NCI-H1105 treated with DMSO at 0.1 percent for 48 hours (cell line): ENCODE results near the gene CBS.
"Not testable (repeated sequence)": the region's sequence is repeated elsewhere in the genome, so short reads cannot be mapped to it uniquely, and the experiment has no call there.

Experiments
- DNase-seq: peaks from one replicate; lab custom pipeline; 2025; lab: John Stamatoyannopoulos, UW

The CBS gene

GRCh38 chr21:43075170-43076022 is at the start of gene CBS:
CBS (minus strand) TSS chr21:43075835; CDS start chr21:43072193, 3,642 bp downstream.
- not testable (repeated sequence) for DNase-seq

DNA sequence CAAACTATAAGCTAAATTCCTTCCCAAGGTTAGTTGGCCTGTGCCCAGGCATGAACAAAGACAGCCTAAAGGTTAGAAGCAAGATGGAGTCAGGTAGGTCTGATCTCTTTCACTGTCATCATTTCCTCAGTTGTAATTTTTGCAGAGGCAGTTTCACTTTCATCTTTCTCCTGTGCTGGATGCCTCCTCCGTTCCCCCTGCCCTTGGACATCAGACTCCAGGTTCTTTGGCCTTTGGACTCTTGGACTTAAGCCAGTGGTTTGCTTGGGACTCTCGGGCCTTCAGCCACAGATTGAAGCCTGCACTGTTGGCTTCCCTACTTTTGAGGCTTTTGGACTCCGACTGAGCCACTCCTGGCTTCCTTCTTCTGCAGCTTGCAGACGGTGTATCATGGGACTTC is 40.3 kb upstream of the CBS start:
- not testable (repeated sequence) for DNase-seq

GRCh38 chr21:43114483-43114882 is 38.8 kb upstream of the CBS start:
- not testable (repeated sequence) for DNase-seq

GRCh38 chr21:43109006-43109405 is 33.4 kb upstream of the CBS start:
- not testable (repeated sequence) for DNase-seq

- DNase-seq: not testable (repeated sequence)
Observed at GRCh38 chr21:43108177-43108576, 32.5 kb upstream of the CBS start.

GRCh38 chr21:43107794-43108137 is 32.1 kb upstream of the CBS start:
- not testable (repeated sequence) for DNase-seq

DNA sequence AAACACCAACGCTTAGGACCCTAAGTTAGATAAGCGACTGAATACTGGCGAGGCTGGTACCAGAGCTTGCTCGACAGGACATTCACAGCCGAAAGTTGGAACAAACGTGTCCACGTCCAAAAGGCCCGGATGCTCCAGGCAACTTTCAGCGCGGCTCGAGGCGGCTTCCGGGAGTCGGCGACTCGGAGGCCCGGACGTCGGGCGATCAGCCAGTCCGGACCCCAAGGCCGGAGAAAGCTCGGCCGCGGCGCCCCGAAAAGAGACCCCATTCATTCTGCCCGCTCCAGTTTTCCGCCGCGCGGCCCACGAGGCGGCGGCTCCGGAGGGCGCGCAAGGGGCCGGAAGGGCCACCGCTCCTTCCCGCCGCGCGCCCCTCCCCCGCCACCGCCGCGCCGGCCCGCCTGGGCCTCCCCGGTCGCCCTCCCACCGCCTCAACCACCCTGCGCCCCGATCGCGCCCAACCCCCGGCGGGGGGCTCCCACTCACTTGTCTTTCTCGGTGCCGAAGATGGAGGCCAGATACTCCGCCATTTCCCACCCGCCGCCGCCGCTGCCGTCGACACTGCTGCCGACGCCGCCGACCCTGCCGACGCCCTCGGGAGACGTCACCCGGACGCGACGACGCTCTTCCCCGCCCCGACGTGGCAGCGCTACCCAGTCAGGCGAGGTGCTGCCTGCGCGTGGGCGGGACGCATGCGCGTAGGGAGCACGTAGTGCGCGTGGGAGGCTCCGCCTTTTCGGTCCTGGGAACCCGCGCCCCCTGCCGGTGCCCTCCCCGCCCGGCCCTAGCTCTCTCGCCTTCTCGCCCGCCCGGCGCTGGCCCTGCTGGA is 31.5 kb upstream of the CBS start, which contains the start of gene U2AF1:
U2AF1 (minus strand) TSS at position 606 of the 829 bp plus-strand sequence; CDS start at position 530, 76 bp downstream.
- DNase-seq: not testable (repeated sequence)

DNA sequence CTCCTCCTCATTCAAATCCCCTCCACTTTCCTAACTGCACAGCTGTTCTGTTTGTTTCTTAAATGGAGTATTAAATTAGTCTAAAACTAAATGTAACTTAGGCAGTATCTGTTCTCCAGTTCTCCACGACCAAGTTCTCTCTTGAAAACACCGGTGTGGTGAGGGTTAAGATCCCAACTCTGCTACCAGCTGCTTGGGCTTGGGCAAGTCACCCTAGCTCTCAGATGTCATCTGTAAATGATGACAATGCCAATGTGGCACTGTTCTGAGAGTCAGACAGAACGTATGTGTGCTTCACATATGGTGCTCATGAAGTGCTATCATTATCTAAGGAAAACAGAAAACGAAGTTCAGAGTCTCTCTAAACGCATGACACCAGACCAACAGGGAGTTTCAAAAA is 29.0 kb upstream of the CBS start:
- not testable (repeated sequence) for DNase-seq

DNA sequence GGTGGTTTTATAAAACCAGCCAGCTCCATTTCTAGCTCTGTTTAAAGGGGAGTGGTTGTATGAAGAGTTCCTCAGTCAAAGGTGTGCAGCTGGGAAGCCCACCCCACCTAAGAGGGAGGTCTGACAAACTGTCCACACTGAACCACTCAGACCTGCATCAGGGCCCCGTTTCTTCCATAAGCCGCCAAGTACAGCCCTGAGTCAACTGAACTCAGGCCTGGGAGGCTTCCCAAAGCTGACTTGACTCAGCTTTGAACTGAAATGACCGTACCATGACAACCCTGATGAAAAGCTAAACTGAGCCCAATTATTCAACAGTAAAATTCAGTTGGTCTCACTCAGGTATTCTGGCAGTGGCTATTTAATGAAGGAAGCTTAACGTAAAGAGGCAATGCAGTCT is 26.6 kb upstream of the CBS start:
- not testable (repeated sequence) for DNase-seq

DNA sequence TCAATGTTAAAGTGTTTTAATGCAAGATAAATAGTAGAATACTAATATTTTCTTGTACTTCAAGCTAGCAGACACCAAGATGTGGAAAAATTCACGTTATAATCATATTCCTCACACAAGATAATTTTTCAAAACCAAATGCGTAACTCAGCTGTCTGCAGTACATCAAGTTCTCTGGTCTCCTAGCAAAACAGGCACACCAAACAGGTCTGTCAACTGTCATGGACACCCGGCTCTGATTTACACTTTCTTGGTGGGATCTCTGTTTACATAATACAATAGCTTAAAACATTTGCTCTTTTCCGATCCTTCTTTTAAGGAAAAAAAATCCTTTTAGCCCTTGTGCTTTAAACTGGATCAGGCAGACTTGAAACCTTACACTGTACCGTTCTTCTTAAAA is 26.0 kb upstream of the CBS start:
- not testable (repeated sequence) for DNase-seq

- DNase-seq: not testable (repeated sequence)
Observed at GRCh38 chr21:43101000-43101399, 25.4 kb upstream of the CBS start.

- DNase-seq: not testable (repeated sequence)
Observed at GRCh38 chr21:43091979-43092614, 16.5 kb upstream of the CBS start.

DNA sequence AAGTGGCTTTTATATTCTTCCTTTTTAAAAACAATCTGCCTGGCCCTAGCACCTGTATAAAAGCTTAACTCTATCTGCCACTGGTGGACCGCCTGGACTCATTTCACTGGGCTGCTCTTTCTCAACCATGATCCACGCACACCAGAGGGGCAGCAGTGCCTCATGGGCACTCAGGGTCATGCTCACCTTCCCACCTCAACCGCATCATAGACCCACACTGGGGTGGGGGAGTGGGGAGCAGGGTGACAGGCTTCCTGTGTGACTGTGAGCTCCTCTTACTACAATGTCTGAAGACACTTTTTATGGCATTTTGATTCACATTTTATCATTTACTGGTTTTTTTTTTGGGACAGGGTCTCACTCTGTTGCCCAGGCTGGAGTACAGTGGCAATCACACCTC is 15.3 kb upstream of the CBS start:
- not testable (repeated sequence) for DNase-seq

DNA sequence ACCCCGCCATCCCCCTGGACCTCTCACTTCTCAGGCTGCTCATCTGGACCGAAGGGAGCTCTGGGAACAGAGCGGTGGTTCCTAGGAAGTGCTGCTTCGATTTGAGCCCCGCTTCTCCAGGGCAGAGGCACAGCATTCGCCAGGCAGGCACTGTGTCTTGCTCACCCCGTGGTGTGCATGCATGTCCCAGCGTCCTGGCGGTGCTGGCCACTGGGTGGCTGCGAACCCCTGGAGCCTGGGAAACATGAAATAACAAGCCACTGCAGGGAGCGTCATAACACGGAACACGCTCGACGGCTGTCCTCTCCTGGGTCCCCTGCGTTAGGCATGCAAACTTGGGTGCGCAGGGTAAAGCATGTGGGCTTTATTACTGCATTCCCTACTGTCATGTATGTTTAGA is 13.8 kb upstream of the CBS start:
- not testable (repeated sequence) for DNase-seq

DNA sequence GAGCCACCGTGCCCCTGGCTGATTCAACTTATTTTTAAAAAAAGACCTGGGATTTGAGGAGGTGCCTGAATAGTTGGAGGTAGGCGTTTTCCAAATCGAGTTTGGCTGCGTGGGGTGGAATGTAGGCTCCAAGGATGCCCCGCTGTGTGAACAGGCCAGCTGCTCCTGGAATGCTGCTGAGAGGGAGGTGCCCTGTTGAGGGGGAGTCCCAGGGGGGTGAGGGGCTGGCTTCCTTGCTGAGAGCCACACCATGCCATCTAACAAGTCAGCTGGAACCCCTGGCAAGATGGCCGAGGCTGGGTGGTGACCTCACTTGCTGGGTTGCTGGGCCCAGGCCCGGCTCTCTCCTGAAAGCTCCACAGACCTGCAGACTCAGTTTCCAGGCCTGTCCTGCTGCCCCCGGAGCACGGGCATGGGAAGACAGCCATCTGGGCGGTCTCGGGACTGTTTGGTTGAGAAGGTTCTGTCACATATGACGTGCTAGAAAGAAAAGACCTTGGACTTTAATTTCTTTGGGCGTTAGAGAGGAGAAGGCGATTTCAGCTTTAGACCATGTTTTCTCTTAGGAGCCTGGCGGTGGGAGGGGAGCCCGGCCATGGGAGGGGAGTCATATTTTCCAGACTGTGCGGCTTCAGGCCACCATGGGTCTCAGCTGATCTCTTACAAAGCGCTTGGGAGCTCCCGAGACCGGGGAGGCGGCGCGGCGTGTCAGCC is 7.1 kb upstream of the CBS start:
- not testable (repeated sequence) for DNase-seq

DNA sequence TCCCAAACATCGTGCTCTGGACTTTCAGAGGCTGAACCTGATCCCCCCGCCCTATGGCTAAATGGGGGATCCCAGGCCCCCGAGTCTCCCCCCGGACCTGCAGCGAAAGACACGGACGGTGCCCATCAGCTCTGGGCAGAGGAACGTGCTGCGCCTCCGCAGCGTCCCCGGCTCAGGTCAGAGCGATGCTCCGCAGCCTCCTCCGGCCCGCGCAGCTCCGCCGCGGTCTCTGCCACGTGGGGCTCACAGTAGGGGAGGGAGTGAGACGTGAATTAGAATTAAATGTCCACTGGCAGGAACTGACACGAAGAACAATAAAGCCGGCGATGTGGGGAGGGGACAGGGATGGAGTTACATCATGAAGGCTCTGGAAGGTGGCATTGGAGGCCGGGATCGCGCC is 1.0 kb upstream of the CBS start:
- DNase-seq: not testable (repeated sequence)

DNA sequence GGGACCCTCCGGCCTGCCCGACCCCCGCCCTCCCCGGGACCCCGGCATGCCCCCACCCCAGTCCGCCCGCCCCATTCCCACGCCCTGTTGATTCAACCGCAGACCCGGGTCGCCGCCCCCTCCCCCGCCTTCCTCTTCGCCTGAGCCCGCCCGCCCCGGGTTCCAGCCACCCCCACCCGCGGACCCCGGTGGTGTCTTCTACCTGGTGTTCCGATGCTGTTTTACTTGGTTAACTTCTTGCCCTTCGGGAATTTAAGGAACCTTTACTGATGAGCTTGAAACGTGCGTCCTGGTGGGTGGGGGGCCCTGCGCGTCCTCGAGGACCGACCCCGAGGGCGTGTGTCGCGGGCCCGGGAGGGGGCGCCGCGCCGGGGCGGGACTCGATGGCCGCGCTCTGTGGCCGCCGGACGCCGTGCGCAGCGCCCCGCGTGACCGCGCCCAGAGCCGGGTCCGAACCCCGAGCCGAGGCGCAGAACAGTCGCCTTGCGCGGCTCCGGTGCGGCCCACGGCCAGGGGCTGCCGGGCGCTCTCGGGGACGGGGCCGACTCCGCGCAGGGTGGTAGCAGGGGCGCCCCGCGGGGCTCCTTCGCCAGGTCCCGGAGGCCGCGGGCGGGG is 495 bp upstream of the CBS start:
- not testable (repeated sequence) for DNase-seq

DNA sequence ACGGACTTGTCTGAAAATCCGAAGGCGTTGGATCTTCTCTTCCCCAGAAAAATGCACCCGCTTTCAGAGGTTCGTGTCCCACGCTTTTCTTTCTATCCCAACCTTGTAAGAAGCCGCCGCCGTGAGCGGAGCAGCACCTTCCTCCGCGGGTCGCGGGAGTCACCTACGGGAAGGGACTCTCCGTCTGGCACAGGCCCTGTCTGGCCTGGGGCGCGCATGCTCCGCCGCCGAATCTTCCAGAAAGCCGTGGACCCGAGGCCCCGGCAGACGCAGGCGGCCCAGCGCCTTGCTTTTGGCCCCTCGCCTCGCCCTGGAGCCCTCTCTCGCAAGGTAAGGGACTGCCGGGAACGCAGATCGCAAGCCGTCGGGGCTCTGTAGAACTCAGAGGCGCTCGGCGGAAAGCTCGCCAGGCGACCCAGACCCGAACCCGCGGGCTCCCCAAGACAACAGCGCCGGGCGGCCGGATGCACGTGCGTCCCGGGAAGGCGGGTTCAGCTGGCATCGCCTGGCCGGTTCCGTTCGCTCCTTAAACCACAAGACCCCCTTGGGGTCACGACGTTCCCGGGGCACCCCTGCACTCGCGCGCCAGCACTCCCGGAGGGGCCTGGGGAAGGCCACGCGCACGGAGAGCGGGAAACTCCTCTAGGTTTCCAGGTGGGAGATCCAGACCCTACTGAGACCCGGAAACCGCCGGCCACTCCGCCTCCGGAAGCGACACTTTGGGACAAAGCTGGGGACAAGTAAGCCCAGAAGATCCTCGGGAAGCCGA is 1.1 kb downstream of the CBS start:
- DNase-seq: not testable (repeated sequence)

DNA sequence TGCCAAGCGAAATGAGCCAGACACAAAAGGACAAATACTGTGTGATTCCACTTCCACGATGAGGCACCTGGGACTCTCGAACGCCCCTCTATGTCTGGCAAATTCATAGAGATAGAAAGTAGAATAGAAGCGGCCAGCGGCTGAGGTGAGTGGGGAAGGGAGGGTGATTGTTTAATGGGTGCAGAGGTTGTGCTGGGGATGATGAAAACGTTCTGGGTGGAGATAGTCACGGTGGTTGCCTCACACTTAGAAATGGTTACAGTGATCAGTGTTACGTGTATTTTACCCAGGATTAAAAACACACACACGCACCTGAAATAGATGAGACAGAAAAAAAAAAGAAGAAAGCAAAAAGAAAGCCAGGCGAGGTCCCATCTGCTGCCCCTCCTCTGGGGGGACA is 2.9 kb downstream of the CBS start:
- not testable (repeated sequence) for DNase-seq

GRCh38 chr21:43069682-43070081 is 6.0 kb downstream of the CBS start:
- DNase-seq: not testable (repeated sequence)
